H1 (cell line): ENCODE data around the gene AFF1. TPM values are rescaled to one million over a fixed set of nuclear protein-coding genes. Genes with fewer than 3 reads are reported as not detected.

Experiments
- CTCF ChIA-PET: fragments of 300-600 bp; sonication (Branson Sonifier 250); formaldehyde crosslinking; loops from one replicate; lab custom pipeline; 2021; ENCODE audit not compliant: partially characterized antibody; lab: Charles Lee
- POLR2A ChIA-PET: fragments of 300-600 bp; sonication (Branson Sonifier 250); formaldehyde crosslinking; loops from one replicate; lab custom pipeline; 2021; ENCODE audit warnings: inconsistent platforms; ENCODE audit not compliant: partially characterized antibody; lab: Charles Lee
- DNase-seq, 2 experiments: peaks; one replicate each; pipeline versions ENCODE4 v3.0.0 to v3.0.0-alpha.2; 2010 to 2022; ENCODE audit warnings: low spot score in 2 of 2, low read depth in 1 of 2, mixed read lengths in 1 of 2
- FAIRE-seq: peaks from 2 replicates; lab custom pipeline; 2011; peaks lifted over from hg19 to GRCh38; lab: Jason Lieb, UNC
- H2AFZ ChIP-seq: 2 replicates; pipeline ENCODE4 v1.8.1; 2012; ENCODE audit warnings: low read length, inconsistent platforms
- H2AK5ac ChIP-seq: 2 replicates; pipeline ENCODE4 v1.6.1; 2013; ENCODE audit warnings: low read depth, low read length
- H2BK120ac ChIP-seq: replicated peaks from 2 replicates; pipeline ENCODE3; 2013; ENCODE audit warnings: low read depth, low read length, inconsistent platforms
- H2BK12ac ChIP-seq: 2 replicates; pipeline ENCODE4 v1.6.1; 2013; ENCODE audit warnings: low read depth, low read length
- H2BK15ac ChIP-seq: 2 replicates; pipeline ENCODE4 v1.6.1; 2013; ENCODE audit warnings: low read length
- H2BK20ac ChIP-seq: 2 replicates; pipeline ENCODE4 v1.6.1; 2013; ENCODE audit warnings: low read length
- H2BK5ac ChIP-seq: 2 replicates; pipeline ENCODE4 v1.6.1; 2013; ENCODE audit warnings: low read depth, low read length
- H3K14ac ChIP-seq: 2 replicates; pipeline ENCODE4 v1.6.1; 2013; ENCODE audit warnings: inconsistent platforms; ENCODE audit not compliant: insufficient read length
- H3K18ac ChIP-seq: 2 replicates; pipeline ENCODE4 v1.6.1; 2013; ENCODE audit warnings: low read length; ENCODE audit errors: extremely low read depth
- H3K23ac ChIP-seq: 2 replicates; pipeline ENCODE4 v1.6.1; 2013; ENCODE audit warnings: inconsistent platforms; ENCODE audit not compliant: insufficient read length
- H3K23me2 ChIP-seq: 2 replicates; pipeline ENCODE4 v1.6.1; 2013; ENCODE audit warnings: low read depth, low read length
- H3K27ac ChIP-seq: 2 replicates; pipeline ENCODE4 v1.6.1; 2011; ENCODE audit warnings: low read depth, low read length, inconsistent platforms
- H3K27me3 ChIP-seq, 4 experiments: replicated peaks in 1 of 4; 1 replicate in 1 of 4; 2 replicates in 3 of 4; pipeline versions ENCODE4 v1.6.1 to v1.8.1; 2011 to 2013; ENCODE audit warnings: low read length in 3 of 4, mild to moderate bottlenecking in 3 of 4, inconsistent platforms in 2 of 4, mixed read lengths in 2 of 4, moderate library complexity in 1 of 4; ENCODE audit not compliant: control insufficient read depth in 3 of 4, insufficient read depth in 3 of 4; ENCODE audit errors: extremely low read depth in 1 of 4
- H3K36me3 ChIP-seq, 4 experiments: 2 replicates each; pipeline versions ENCODE4 v1.6.1 to v1.8.1; 2011 to 2013; ENCODE audit warnings: mild to moderate bottlenecking in 4 of 4, low read length in 3 of 4, moderate library complexity in 2 of 4, control low read depth in 1 of 4, inconsistent platforms in 1 of 4; ENCODE audit not compliant: insufficient read depth in 4 of 4, control insufficient read depth in 2 of 4
- H3K4ac ChIP-seq: replicated peaks from 2 replicates; pipeline ENCODE3; 2013; ENCODE audit warnings: low read length, low read depth, mixed read lengths, inconsistent platforms; ENCODE audit not compliant: insufficient read length
- H3K4me1 ChIP-seq, 4 experiments: replicated peaks in 1 of 4; 1 replicate in 1 of 4; 2 replicates in 3 of 4; pipeline versions ENCODE4 v1.6.1 to v1.8.1; 2011 to 2013; ENCODE audit warnings: low read length in 3 of 4, inconsistent platforms in 2 of 4, mixed read lengths in 1 of 4; ENCODE audit not compliant: insufficient read depth in 4 of 4, control insufficient read depth in 3 of 4
- H3K4me2 ChIP-seq, 2 experiments: 2 replicates each; pipeline versions ENCODE4 v1.6.1 to v1.8.1; 2011 to 2013; ENCODE audit warnings: low read depth in 2 of 2, low read length in 2 of 2, control low read depth in 1 of 2, inconsistent platforms in 1 of 2, mild to moderate bottlenecking in 1 of 2; ENCODE audit not compliant: insufficient read depth in 1 of 2
- H3K4me3 ChIP-seq, 4 experiments: fragments of 200-600, 300-600 bp in 1 of 4; sonication (generic), shearing (Covaris generic), sonication (Bioruptor Twin) in 1 of 4; 2 replicates each; pipeline versions ENCODE4 v1.5.1 to v1.8.1; 2011 to 2016; ENCODE audit warnings: low read length in 4 of 4, low read depth in 3 of 4, control low read depth in 2 of 4, inconsistent platforms in 2 of 4, mild to moderate bottlenecking in 2 of 4, mixed read lengths in 1 of 4, moderate library complexity in 1 of 4; ENCODE audit not compliant: insufficient read depth in 2 of 4; ENCODE audit errors: extremely low read depth in 1 of 4
- H3K56ac ChIP-seq: replicated peaks from 2 replicates; pipeline ENCODE3; 2013; ENCODE audit warnings: low read depth, mild to moderate bottlenecking, mixed read lengths, low read length, inconsistent platforms; ENCODE audit not compliant: insufficient read length
- H3K79me1 ChIP-seq: 2 replicates; pipeline ENCODE4 v1.6.1; 2013; ENCODE audit warnings: low read depth, low read length, control low read depth
- H3K79me2 ChIP-seq, 2 experiments: 2 replicates each; pipeline versions ENCODE4 v1.6.1 to v1.8.1; 2012 to 2013; ENCODE audit warnings: low read length in 2 of 2, mild to moderate bottlenecking in 2 of 2, inconsistent platforms in 1 of 2; ENCODE audit not compliant: insufficient read depth in 2 of 2, control insufficient read depth in 1 of 2
- H3K9ac ChIP-seq, 4 experiments: replicated peaks in 1 of 4; 1 replicate in 1 of 4; 2 replicates in 3 of 4; pipeline versions ENCODE4 v1.6.1 to v1.8.1; 2011 to 2013; ENCODE audit warnings: low read depth in 3 of 4, low read length in 3 of 4, control low read depth in 2 of 4, mild to moderate bottlenecking in 2 of 4, moderate library complexity in 2 of 4, inconsistent platforms in 1 of 4; ENCODE audit errors: extremely low read depth in 1 of 4
- H3K9me3 ChIP-seq, 2 experiments: 2 replicates each; pipeline versions ENCODE4 v1.6.1 to v1.8.1; 2012 to 2013; ENCODE audit warnings: mild to moderate bottlenecking in 2 of 2, moderate library complexity in 2 of 2, control low read depth in 1 of 2, inconsistent platforms in 1 of 2, low read depth in 1 of 2, low read length in 1 of 2, mixed read lengths in 1 of 2; ENCODE audit not compliant: insufficient read depth in 2 of 2
- H4K20me1 ChIP-seq, 2 experiments: replicated peaks in 1 of 2; 2 replicates each; pipeline versions ENCODE3 to v1.8.1; 2011 to 2013; ENCODE audit warnings: inconsistent platforms in 2 of 2, low read length in 2 of 2, mild to moderate bottlenecking in 1 of 2; ENCODE audit not compliant: insufficient read depth in 2 of 2, control insufficient read depth in 1 of 2
- H4K5ac ChIP-seq: 2 replicates; pipeline ENCODE4 v1.6.1; 2013; ENCODE audit warnings: low read length, low read depth, mixed read lengths, inconsistent platforms; ENCODE audit not compliant: insufficient read length
- H4K8ac ChIP-seq: 2 replicates; pipeline ENCODE4 v1.8.0; 2013; ENCODE audit warnings: mild to moderate bottlenecking, moderate library complexity, low read length, inconsistent platforms; ENCODE audit not compliant: insufficient read depth; ENCODE audit errors: extremely low read depth
- H4K91ac ChIP-seq: replicated peaks from 2 replicates; pipeline ENCODE3; 2013; ENCODE audit warnings: low read length, mixed read lengths, inconsistent platforms; ENCODE audit not compliant: insufficient read length
- POLR2A ChIP-seq, 2 experiments: IDR thresholded peaks; 1 replicate in 1 of 2; 2 replicates in 1 of 2; pipeline ENCODE4 v1.6.1; 2011; ENCODE audit warnings: low read depth in 2 of 2, low read length in 2 of 2, mild to moderate bottlenecking in 2 of 2; ENCODE audit errors: control extremely low read depth in 1 of 2
- RBBP5 ChIP-seq: IDR thresholded peaks from 2 replicates; pipeline ENCODE4 v1.7.1; 2012; ENCODE audit warnings: low read depth, mild to moderate bottlenecking, inconsistent platforms, low read length, moderate library complexity, borderline replicate concordance
- WGBS, 2 experiments: shearing (Covaris generic) in 1 of 2; methylation state at CpG; one replicate each; pipeline versions ENCODE4 v1.1.6 to v1.1.7; 2013 to 2015; ENCODE audit warnings: low lambda C conversion rate in 2 of 2, mixed read lengths in 2 of 2, inconsistent platforms in 1 of 2, low coverage in 1 of 2, missing lambda C conversion rate in 1 of 2; ENCODE audit not compliant: insufficient replicate concordance in 2 of 2, insufficient coverage in 1 of 2, insufficient read length in 1 of 2; ENCODE audit errors: extremely low coverage in 1 of 2, missing lambda C conversion rate in 1 of 2; 5-methylcytosine and 5-hydroxymethylcytosine counted together
- polyA plus RNA-seq, 7 experiments: library from polyadenylated mRNA; depleted of rRNA in 3 of 7; stranded (reverse) in 5 of 7; unstranded in 2 of 7; fragments of >200 nt in 5 of 7; fragments of 200-250 nt in 2 of 7; gene quantifications; 1 replicate in 5 of 7; 2 replicates in 1 of 7; 4 replicates in 1 of 7; pipeline versions ENCODE4 v1.2.1 to v1.2.3, GENCODE V29; 2011 to 2013; ENCODE audit warnings: missing spikeins in 2 of 7, mixed read lengths in 2 of 7
- total RNA-seq: library from RNA; stranded (reverse); fragmentation: NEBNext Ultra II Directional; extraction: Animal tissue kit (Norgen Biotek cat#: 25700); gene quantifications from 2 replicates; pipeline ENCODE4 v1.2.1, GENCODE V29; 2021

The AFF1 gene
- total and polyA plus RNA-seq, 2 of the 8 experiments (the other 6 are each of a cell fraction or from before 2014, with no cell fraction given) = 14.8 to 85.5 TPM

DNA sequence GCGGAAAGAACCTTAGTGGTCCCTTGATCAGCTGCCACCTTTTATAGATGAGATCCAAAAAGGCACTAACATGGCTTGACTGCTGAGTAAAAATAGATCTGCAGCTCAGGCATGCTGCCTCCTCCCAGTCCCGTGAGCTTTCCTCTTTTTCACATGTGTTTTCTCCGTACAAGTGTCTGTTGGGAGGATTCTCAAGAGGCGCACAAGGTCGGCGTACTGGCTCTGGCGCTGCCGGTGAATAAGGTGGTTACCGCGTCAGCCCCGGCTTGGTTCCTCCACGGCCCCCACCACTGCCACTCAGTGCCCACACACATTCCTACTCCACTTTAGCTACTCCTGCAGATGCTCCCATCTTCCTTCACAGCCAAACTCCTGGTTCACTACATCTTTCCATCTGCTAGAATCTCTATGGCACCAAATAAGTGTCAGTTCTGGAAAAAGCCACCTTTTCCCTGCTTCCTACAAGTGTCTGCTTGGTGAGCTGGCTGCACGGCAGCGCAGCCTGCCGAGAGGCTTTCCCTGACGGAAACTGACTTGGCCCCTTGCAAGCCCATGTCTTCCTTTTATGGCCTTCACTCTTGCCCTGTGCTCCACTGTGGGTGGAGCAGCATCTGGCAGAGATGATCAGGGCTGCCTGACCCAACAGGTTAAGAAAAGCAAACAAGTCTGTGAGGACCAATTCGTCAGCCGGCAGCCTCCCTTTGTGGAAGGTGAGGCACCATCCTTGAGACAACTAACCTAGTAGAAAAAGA lies 185.8 kb downstream of the AFF1 start:
- H3K9ac ChIP-seq = no peak overlapping the region
- DNase-seq (no peak), FAIRE-seq (no peak)
- no peak overlapping the region for H3K4me2 ChIP-seq
- H4K20me1 ChIP-seq = peaks cover 1 to 3% of the 10 kb centered on the region in 2 experiments
- H3K14ac ChIP-seq = no peak overlapping the region
- H3K9me3 ChIP-seq = no peaks in the 10 kb centered on the region
- CTCF ChIA-PET = interaction anchor here (1.1 to 3.2 kb wide), 5 partner anchors 12 to 201 kb away, joined by 3 to 17 read pairs (median 6); partner anchors contain the start of gene AFF1
- no peak overlapping the region for H2AFZ ChIP-seq
- H2BK120ac ChIP-seq = no peak overlapping the region
- peaks cover under 1 to 44% (median 15%) of the 10 kb centered on the region in 4 experiments; a peak in 7 of 8 replicates for H3K36me3 ChIP-seq
- H3K4me3 ChIP-seq = no peak overlapping the region
- peaks cover 0 to 5% (median under 1%) of the 10 kb centered on the region in 4 experiments; a peak in 4 of 7 replicates for H3K4me1 ChIP-seq
- no peak overlapping the region for H3K4ac ChIP-seq
- H3K56ac ChIP-seq = no peak overlapping the region
- H3K23ac ChIP-seq = no peak overlapping the region
- no peaks in the 10 kb centered on the region for H3K27me3 ChIP-seq
- H3K23me2 ChIP-seq = no peaks in the 10 kb centered on the region; the same call in 1 of the 2 replicates
- no peak overlapping the region for H2BK5ac ChIP-seq
- H2BK20ac ChIP-seq = no peak overlapping the region
- H2BK15ac ChIP-seq = no peak overlapping the region
- no peak overlapping the region; the same call in none of the 2 replicates for H4K8ac ChIP-seq
- TF ChIP-seq POLR2A (IDR thresholded peaks at IDR 0.05; ENCODE audit: control extremely low read depth in 1 of 2, low read depth in 2 of 2, low read length in 2 of 2) (peak in 1 of 2 experiments; percentile 33; a peak in 1 of 3 replicates), RBBP5 (no peak)
- TF ChIP-seq, all 59 proteins: peak for 1
- Histone ChIP-seq H2BK12ac (no peak overlapping the region), H4K91ac (no peak overlapping the region), H3K79me1 (no peaks in the 10 kb centered on the region), H4K5ac (no peak overlapping the region), H3K18ac (no peak overlapping the region), H3K79me2 (peaks cover 0 to 13% of the 10 kb centered on the region in 2 experiments; a peak in 2 of 4 replicates), H2AK5ac (no peak overlapping the region), H3K27ac (no peak overlapping the region)
- POLR2A ChIA-PET = interaction anchor here (0.6 to 1.2 kb wide), 2 partner anchors 114 to 1057 kb away, joined by 3 read pairs; no protein-coding TSS in a partner anchor
- WGBS, 2 experiments = 89% methylated on average over 18 of the region's 18 CpGs; no CpG with 5 or more reads in 1 of the 2 experiments
